GM19372 (cell line): ENCODE measurements around the gene RAPGEF4.

Experiments
- ATAC-seq: cut with Tn5 transposase; IDR thresholded peaks from one replicate; pipeline ENCODE4 v1.9.1; 2021; ENCODE audit warnings: mild to moderate bottlenecking, low read depth, moderate library complexity; ENCODE audit not compliant: unreplicated experiment

The RAPGEF4 gene

GRCh38 chr2:172928756-172929155, 193.1 kb downstream of the RAPGEF4 start:
- ATAC-seq: no peak

GRCh38 chr2:172929644-172930043, 194.0 kb downstream of the RAPGEF4 start:
- ATAC-seq: no peak

GRCh38 chr2:172930871-172931255, 195.2 kb downstream of the RAPGEF4 start:
- no peak for ATAC-seq

- ATAC-seq: no peak
Measured at GRCh38 chr2:172931256-172931894, 195.7 kb downstream of the RAPGEF4 start.

GRCh38 chr2:172931918-172932520, 196.4 kb downstream of the RAPGEF4 start:
- no peak for ATAC-seq

GRCh38 chr2:172937884-172938712, 202.5 kb downstream of the RAPGEF4 start:
- no peak for ATAC-seq

- ATAC-seq: no peak
Measured at GRCh38 chr2:172938713-172939375, 203.2 kb downstream of the RAPGEF4 start.

GRCh38 chr2:172943539-172943938, 207.9 kb downstream of the RAPGEF4 start:
- no peak for ATAC-seq

GRCh38 chr2:172944022-172944793, 208.6 kb downstream of the RAPGEF4 start:
- no peak for ATAC-seq

- no peak for ATAC-seq
Measured at GRCh38 chr2:172944794-172945509, 209.3 kb downstream of the RAPGEF4 start.

- no peak for ATAC-seq
Measured at GRCh38 chr2:172945510-172945850, 209.8 kb downstream of the RAPGEF4 start.

- no peak for ATAC-seq
Measured at GRCh38 chr2:172947461-172948153, 212.0 kb downstream of the RAPGEF4 start.

GRCh38 chr2:172949522-172949921, 213.9 kb downstream of the RAPGEF4 start:
- ATAC-seq: no peak

GRCh38 chr2:172950565-172950964, 214.9 kb downstream of the RAPGEF4 start:
- ATAC-seq: no peak

- ATAC-seq: no peak
Measured at GRCh38 chr2:172951554-172951953, 215.9 kb downstream of the RAPGEF4 start.

- no peak for ATAC-seq
Measured at GRCh38 chr2:172953411-172953810, 217.8 kb downstream of the RAPGEF4 start.

- no peak for ATAC-seq
Measured at GRCh38 chr2:172953970-172954852, 218.6 kb downstream of the RAPGEF4 start.

GRCh38 chr2:172955587-172955986, 219.9 kb downstream of the RAPGEF4 start:
- no peak for ATAC-seq
